GM19351 (cell line): ENCODE results near the gene NCDN.

Source experiments
- ATAC-seq: cut with Tn5 transposase; IDR thresholded peaks from one replicate; pipeline ENCODE4 v1.9.1; 2021; ENCODE audit warnings: mild to moderate bottlenecking, moderate library complexity; ENCODE audit not compliant: unreplicated experiment

Gene NCDN

GRCh38 chr1:35589516-35590427 lies 32.2 kb downstream of the NCDN start:
- ATAC-seq: no peak

- no peak for ATAC-seq
Measured at GRCh38 chr1:35590476-35591040, 33.0 kb downstream of the NCDN start.

GRCh38 chr1:35591211-35591610 lies 33.6 kb downstream of the NCDN start:
- ATAC-seq: no peak

- ATAC-seq: no peak
Measured at GRCh38 chr1:35592991-35593769, 35.6 kb downstream of the NCDN start.

GRCh38 chr1:35594005-35594760 lies 36.6 kb downstream of the NCDN start:
- ATAC-seq: no peak

- no peak for ATAC-seq
Measured at GRCh38 chr1:35595684-35596083, 38.1 kb downstream of the NCDN start.

GRCh38 chr1:35597870-35598269 lies 40.3 kb downstream of the NCDN start:
- ATAC-seq: no peak

- no peak for ATAC-seq
Measured at GRCh38 chr1:35598895-35599294, 41.3 kb downstream of the NCDN start.

GRCh38 chr1:35599411-35599810 lies 41.8 kb downstream of the NCDN start:
- no peak for ATAC-seq

- no peak for ATAC-seq
Measured at GRCh38 chr1:35600593-35600992, 43.0 kb downstream of the NCDN start.

- no peak for ATAC-seq
Measured at GRCh38 chr1:35603468-35603867, 45.9 kb downstream of the NCDN start.

GRCh38 chr1:35603941-35604340 lies 46.3 kb downstream of the NCDN start:
- no peak for ATAC-seq

GRCh38 chr1:35605071-35605866 lies 47.7 kb downstream of the NCDN start:
- ATAC-seq: no peak

- no peak for ATAC-seq
Measured at GRCh38 chr1:35605867-35606182, 48.2 kb downstream of the NCDN start.

- no peak for ATAC-seq
Measured at GRCh38 chr1:35611655-35612054, 54.1 kb downstream of the NCDN start.

- ATAC-seq: no peak
Measured at GRCh38 chr1:35615440-35615839, 57.8 kb downstream of the NCDN start.
